ENCODE data around the gene CELA2B. TPM values are rescaled to one million over a fixed set of nuclear protein-coding genes. Genes with fewer than 3 reads are reported as not detected.
"Not testable (repeated sequence)": the region's sequence is repeated elsewhere in the genome, so short reads cannot be mapped to it uniquely, and the experiment has no call there.

CELA2B gene
- total and polyA plus RNA-seq, 11 donors = not detected

GRCh38 chr1:15510611-15511405 lies 34.9 kb downstream of the CELA2B start:
- Histone ChIP-seq H3K4me1 (peaks cover 0 to 23% (median 9%) of the 10 kb centered on the region in 12 donors), H3K27me3 (no peaks in the 10 kb centered on the region), H3K27ac (no peak overlapping the region), H3K4me3 (no peak overlapping the region), H3K36me3 (peaks cover 0 to 43% (median 15%) of the 10 kb centered on the region in 9 donors), H3K9me3 (no peaks in the 10 kb centered on the region)
- ATAC-seq = no peak
- 95 to 98% (median 96%) methylated on average over 8 of the region's 8 CpGs for WGBS, 4 donors
- intact Hi-C loops (cut with DNase I) = no loop called here
- no peak for TF ChIP-seq CTCF (IDR thresholded peaks at IDR 0.05)
- no peak for TF ChIP-seq POLR2A (IDR thresholded peaks at IDR 0.05)
- DNase-seq = no peak

- WGBS, 4 donors = 82 to 89% (median 84%) methylated on average over 4 of the region's 4 CpGs
- Histone ChIP-seq H3K27me3 (no peaks in the 10 kb centered on the region), H3K4me1 (peaks cover 0 to 13% (median 0%) of the 10 kb centered on the region in 12 donors), H3K36me3 (peaks cover 0 to 56% (median 21%) of the 10 kb centered on the region in 9 donors), H3K9me3 (no peaks in the 10 kb centered on the region), H3K4me3 (no peak overlapping the region), H3K27ac (no peak overlapping the region)
- ATAC-seq = no peak
- TF ChIP-seq CTCF (IDR thresholded peaks at IDR 0.05) (no peak), POLR2A (IDR thresholded peaks at IDR 0.05) (no peak)
- DNase-seq = no peak
- intact Hi-C loops (cut with DNase I) = no loop called here
Measured at GRCh38 chr1:15513192-15513591, 37.3 kb downstream of the CELA2B start.

GRCh38 chr1:15513919-15514318 lies 38.0 kb downstream of the CELA2B start:
- Histone ChIP-seq H3K4me3 (no peak overlapping the region), H3K27ac (no peak overlapping the region), H3K27me3 (no peaks in the 10 kb centered on the region), H3K4me1 (peaks cover 0 to 13% (median 0%) of the 10 kb centered on the region in 12 donors), H3K9me3 (no peaks in the 10 kb centered on the region), H3K36me3 (peaks cover 0 to 56% (median 21%) of the 10 kb centered on the region in 9 donors)
- intact Hi-C loops (cut with DNase I) = no loop called here
- TF ChIP-seq CTCF (IDR thresholded peaks at IDR 0.05) = no peak
- TF ChIP-seq POLR2A (IDR thresholded peaks at IDR 0.05) = no peak
- ATAC-seq (no peak), DNase-seq (no peak)
- whole genome bisulfite sequencing, 4 donors = 82 to 94% (median 91%) methylated on average over 3 of the region's 3 CpGs

- DNase-seq; ATAC-seq; H3K27ac ChIP-seq; H3K27me3 ChIP-seq; intact Hi-C loops (cut with DNase I); H3K4me3 ChIP-seq; H3K9me3 ChIP-seq: not testable (repeated sequence)
- WGBS, 4 donors = 93 to 97% (median 95%) methylated on average over 5 of the region's 5 CpGs
- H3K4me1 ChIP-seq = peaks cover 0 to 13% (median 0%) of the 10 kb centered on the region in 12 donors
- H3K36me3 ChIP-seq = peaks cover 0 to 56% (median 21%) of the 10 kb centered on the region in 9 donors
Measured at GRCh38 chr1:15514557-15514956, 38.7 kb downstream of the CELA2B start.

Measured in heart left ventricle (tissue), 16 donors.